D721Med (cell line): Measurements from ENCODE around the gene ZCCHC7.

ENCODE experiments used
- DNase-seq: peaks from one replicate; pipeline ENCODE4 v3.0.0; 2011; ENCODE audit warnings: low spot score; ENCODE audit not compliant: insufficient read length
- FAIRE-seq: peaks from 2 replicates; lab custom pipeline; 2011; peaks lifted over from hg19 to GRCh38; lab: Jason Lieb, UNC
- CTCF ChIP-seq: IDR thresholded peaks from 2 replicates; pipeline ENCODE4 v1.5.1; 2012; ENCODE audit warnings: mild to moderate bottlenecking, control low read depth; ENCODE audit not compliant: insufficient read depth; ENCODE audit errors: missing control alignments

ZCCHC7 gene

GRCh38 chr9:37255944-37256862, 135.8 kb downstream of the ZCCHC7 start:
- FAIRE-seq: no peak

GRCh38 chr9:37259951-37260350, 139.6 kb downstream of the ZCCHC7 start:
- DNase-seq (no peak), FAIRE-seq (no peak)
- TF ChIP-seq CTCF: no peak

More at GRCh38 chr9:37255944-37256862, 135.8 kb downstream of the ZCCHC7 start:
- TF ChIP-seq CTCF: no peak
- no peak for DNase-seq

- peak; percentile 55 for FAIRE-seq
- TF ChIP-seq CTCF: peak; percentile 72
- no peak for DNase-seq
Measured at GRCh38 chr9:37262410-37262809, 142.0 kb downstream of the ZCCHC7 start.

GRCh38 chr9:37264539-37264938, 144.2 kb downstream of the ZCCHC7 start:
- no peak for DNase-seq
- no peak for FAIRE-seq
- no peak for TF ChIP-seq CTCF

- no peak for TF ChIP-seq CTCF
- FAIRE-seq (no peak), DNase-seq (no peak)
Measured at GRCh38 chr9:37266630-37267029, 146.3 kb downstream of the ZCCHC7 start.

- DNase-seq (no peak), FAIRE-seq (no peak)
- TF ChIP-seq CTCF: no peak
Measured at GRCh38 chr9:37269221-37269620, 148.8 kb downstream of the ZCCHC7 start.

GRCh38 chr9:37271679-37272078, 151.3 kb downstream of the ZCCHC7 start:
- no peak for FAIRE-seq
- TF ChIP-seq CTCF: no peak
- DNase-seq: no peak
